Brain microvascular endothelial cell (primary cell): Measurements from ENCODE around the gene MFSD6.
A peak's percentile ranks its signal among the peaks of the same experiment; 100 is the strongest.

Experiments
- DNase-seq: peaks from one replicate; pipeline ENCODE4 v3.0.0-alpha.2; 2020
- H3K27ac ChIP-seq: fragments of 250-450 bp; sonication (Bioruptor Pico); 2 replicates; pipeline ENCODE4 v1.5.1; 2020; ENCODE audit warnings: mild to moderate bottlenecking, moderate library complexity
- H3K27me3 ChIP-seq: fragments of 250-450 bp; sonication (Bioruptor Pico); replicated peaks from 2 replicates; pipeline ENCODE4 v1.5.1; 2020; ENCODE audit warnings: mild to moderate bottlenecking
- H3K36me3 ChIP-seq: fragments of 250-450 bp; sonication (Bioruptor Pico); replicated peaks from 2 replicates; pipeline ENCODE4 v1.5.1; 2020; ENCODE audit warnings: mild to moderate bottlenecking
- H3K4me3 ChIP-seq: 2 replicates; pipeline ENCODE4 v1.5.1; 2011; ENCODE audit warnings: low read depth, mild to moderate bottlenecking, control low read depth, low read length, moderate library complexity
- in situ Hi-C: cut with HindIII; loops from 2 replicates; pipeline ENCODE4 v1.10.0; 2017; ENCODE audit warnings: low sequenced_read_pairs, low pct_ligation_motif_present
- TF ChIP-seq, protein P1 (sequence below): IDR thresholded peaks from 2 replicates; pipeline ENCODE4 v1.5.1; 2011; ENCODE audit warnings: low read depth, mild to moderate bottlenecking, moderate library complexity, low read length, control low read depth, inconsistent platforms; ENCODE audit errors: missing control alignments

Gene MFSD6

DNA sequence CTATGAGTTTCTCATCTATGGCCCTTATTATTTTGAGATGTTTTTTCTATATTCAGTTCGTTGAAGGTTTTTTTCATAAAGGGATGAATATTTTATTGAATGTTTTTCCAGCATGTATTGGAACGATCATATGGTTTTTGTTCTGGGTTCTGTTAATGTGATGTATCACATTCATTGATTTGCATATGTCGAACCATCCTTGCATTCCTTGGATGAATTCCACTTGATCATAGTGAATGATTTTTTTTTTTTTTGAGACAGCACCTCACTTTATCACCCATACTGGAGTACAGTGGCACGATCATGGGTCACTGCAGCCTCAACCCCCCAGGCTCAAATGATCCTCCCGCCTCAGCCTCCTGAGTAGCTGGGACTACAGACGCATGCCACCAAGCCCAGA, 131.9 kb downstream of the MFSD6 start:
- no peaks in the 10 kb centered on the region for H3K27me3 ChIP-seq
- H3K4me3 ChIP-seq: no peak overlapping the region
- TF ChIP-seq, protein P1, sequence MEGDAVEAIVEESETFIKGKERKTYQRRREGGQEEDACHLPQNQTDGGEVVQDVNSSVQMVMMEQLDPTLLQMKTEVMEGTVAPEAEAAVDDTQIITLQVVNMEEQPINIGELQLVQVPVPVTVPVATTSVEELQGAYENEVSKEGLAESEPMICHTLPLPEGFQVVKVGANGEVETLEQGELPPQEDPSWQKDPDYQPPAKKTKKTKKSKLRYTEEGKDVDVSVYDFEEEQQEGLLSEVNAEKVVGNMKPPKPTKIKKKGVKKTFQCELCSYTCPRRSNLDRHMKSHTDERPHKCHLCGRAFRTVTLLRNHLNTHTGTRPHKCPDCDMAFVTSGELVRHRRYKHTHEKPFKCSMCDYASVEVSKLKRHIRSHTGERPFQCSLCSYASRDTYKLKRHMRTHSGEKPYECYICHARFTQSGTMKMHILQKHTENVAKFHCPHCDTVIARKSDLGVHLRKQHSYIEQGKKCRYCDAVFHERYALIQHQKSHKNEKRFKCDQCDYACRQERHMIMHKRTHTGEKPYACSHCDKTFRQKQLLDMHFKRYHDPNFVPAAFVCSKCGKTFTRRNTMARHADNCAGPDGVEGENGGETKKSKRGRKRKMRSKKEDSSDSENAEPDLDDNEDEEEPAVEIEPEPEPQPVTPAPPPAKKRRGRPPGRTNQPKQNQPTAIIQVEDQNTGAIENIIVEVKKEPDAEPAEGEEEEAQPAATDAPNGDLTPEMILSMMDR: no peak
- no peaks in the 10 kb centered on the region for H3K36me3 ChIP-seq
- no peak for DNase-seq
- H3K27ac ChIP-seq: no peak overlapping the region
- in situ Hi-C loops: no loop called here

DNA sequence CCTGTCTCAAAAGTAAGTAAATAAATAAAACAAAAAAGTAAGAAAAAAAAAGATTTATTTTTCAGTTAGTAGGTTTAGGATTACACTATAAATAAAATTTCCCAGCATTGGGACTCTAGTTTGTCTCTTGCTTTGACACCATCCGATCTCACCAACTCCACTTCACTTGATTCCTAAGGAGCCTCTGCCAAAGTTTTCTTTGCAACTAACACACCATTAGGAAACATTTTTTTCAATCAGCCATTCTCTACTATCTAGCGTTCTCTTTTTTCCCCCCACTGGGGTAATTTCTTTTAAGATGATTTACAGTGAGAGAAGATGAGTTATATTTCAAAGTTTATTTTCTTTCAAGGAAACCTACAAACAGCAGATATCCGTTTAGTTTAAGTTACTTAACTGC, 136.9 kb downstream of the MFSD6 start:
- TF ChIP-seq, protein P1: no peak
- peak overlapping the region; percentile 18 for H3K4me3 ChIP-seq
- DNase-seq: no peak

DNA sequence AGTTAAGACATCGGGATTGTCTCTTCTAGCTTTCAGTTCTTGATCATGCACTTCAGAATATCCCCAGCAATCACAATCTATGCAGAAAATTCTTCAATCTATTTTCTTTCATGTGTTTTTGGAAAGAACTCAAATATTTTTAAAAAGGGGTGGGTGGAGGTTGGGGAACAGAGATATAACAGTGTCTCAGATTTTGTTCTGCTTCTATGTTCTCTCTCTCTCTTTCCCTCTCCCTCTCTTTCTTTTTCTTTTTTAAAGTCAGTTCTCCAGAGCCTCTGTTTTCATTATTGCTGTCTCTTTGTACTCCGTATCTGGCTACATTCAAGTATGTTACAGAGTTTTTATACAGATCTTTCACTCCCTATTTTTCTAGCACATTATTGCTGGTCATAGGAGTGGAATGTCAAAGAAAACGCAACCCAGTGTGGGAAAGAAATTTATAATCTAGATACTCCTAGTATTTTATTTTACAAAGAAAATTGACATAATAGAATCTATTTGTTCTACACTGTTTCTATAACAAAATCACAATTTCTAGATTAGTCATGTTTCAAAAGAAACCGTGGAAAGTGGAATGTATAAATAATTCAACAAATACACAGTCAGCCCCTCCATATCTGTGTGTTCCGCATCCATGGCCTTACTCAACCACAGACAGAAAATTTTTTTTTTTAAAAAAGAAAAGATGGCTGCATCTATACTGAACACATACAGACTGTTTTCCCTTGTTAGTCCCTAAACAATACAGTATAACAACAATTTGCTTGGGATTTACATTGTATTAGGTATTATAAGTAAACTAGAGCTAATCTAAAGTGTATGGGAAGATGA, 137.6 kb downstream of the MFSD6 start:
- Histone ChIP-seq H3K27ac (peak overlapping the region; percentile 90), H3K36me3 (no peaks in the 10 kb centered on the region), H3K4me3 (peak overlapping the region; percentile 18), H3K27me3 (no peaks in the 10 kb centered on the region)
- peak; percentile 28 for DNase-seq
- TF ChIP-seq, protein P1: no peak
- in situ Hi-C loops: no loop called here

More for the DNA sequence above, 136.9 kb downstream of the MFSD6 start:
- peak overlapping the region; percentile 90 for H3K27ac ChIP-seq
- H3K27me3 ChIP-seq: no peaks in the 10 kb centered on the region
- in situ Hi-C loops: no loop called here
- H3K36me3 ChIP-seq: no peaks in the 10 kb centered on the region

DNA sequence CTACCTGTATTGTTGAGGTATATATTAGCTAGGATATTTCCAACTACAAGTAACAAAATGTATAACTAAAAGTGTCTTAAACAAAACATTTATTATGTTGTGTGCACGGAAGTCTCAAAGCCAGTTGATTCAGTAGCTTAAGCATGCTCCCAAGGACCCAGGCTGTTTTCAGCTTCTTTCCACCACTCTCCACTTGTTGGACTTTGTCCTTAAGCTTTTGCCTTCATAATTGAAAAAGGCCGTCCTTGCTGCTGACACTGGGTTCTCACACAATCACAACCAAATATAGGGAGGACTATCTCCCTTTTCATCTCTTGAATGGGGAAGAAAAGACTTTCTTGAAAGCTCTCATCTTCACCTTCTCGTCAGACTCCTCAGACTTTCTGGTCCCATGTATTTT, 138.6 kb downstream of the MFSD6 start:
- in situ Hi-C loops: no loop called here
- Histone ChIP-seq H3K27me3 (no peaks in the 10 kb centered on the region), H3K36me3 (no peaks in the 10 kb centered on the region), H3K4me3 (no peak overlapping the region), H3K27ac (peak overlapping the region; percentile 90)
- TF ChIP-seq, protein P1: no peak
- DNase-seq: no peak

DNA sequence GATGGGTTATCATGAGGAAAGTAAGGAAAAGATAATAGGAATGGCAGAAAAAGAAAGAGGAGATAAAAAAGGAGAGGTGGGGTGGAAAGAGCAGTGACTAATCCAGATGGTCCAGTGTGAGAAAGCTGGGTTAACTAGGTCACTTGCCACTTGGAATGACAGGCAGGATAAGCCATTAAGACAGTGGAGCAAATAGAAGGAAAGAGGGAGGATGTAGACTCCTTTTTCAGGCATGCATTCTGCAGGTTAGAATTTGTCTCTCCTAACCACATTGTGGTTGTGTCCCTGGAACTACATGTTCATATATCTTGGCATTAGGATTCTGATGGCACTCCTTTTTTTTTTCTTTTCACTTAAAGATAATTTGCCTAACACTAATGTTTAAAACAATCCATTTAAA, 139.7 kb downstream of the MFSD6 start:
- TF ChIP-seq, protein P1: no peak

DNA sequence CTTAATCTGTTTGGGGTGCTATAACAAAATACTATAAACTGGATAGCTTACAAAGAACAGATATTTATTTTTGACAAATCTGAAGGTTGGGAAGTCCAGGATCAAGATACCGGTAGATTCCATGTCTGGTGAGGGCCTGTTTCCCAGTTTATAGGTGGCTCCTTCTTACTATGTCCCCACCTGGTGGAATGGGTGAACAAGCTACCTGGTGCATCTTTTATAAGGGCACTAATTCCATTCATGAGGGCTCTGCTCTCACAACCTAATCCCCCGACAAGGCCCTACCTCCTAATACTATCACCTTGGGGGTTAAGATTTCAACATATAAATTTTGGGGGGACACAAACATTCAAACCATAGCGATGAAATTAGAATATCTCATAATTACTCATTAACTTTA, 142.0 kb downstream of the MFSD6 start:
- TF ChIP-seq, protein P1: no peak
- H3K27me3 ChIP-seq: no peaks in the 10 kb centered on the region
- no peaks in the 10 kb centered on the region for H3K36me3 ChIP-seq
- DNase-seq: no peak
- in situ Hi-C loops: no loop called here
- no peak overlapping the region for H3K27ac ChIP-seq
- H3K4me3 ChIP-seq: no peak overlapping the region

More for the DNA sequence above, 139.7 kb downstream of the MFSD6 start:
- no peak for DNase-seq
- no peaks in the 10 kb centered on the region for H3K36me3 ChIP-seq
- no peak overlapping the region for H3K27ac ChIP-seq
- H3K4me3 ChIP-seq: no peak overlapping the region
- no peaks in the 10 kb centered on the region for H3K27me3 ChIP-seq
- in situ Hi-C loops: no loop called here
